GM12874 (cell line): Measurements from ENCODE around the gene NAPG.

Experiments used
- TF ChIP-seq, protein P1 (sequence below): IDR thresholded peaks from 2 replicates; pipeline ENCODE4 v1.5.1; 2011; ENCODE audit warnings: low read depth, mild to moderate bottlenecking, control low read depth, low read length, moderate library complexity; ENCODE audit not compliant: insufficient read depth

Gene NAPG

DNA sequence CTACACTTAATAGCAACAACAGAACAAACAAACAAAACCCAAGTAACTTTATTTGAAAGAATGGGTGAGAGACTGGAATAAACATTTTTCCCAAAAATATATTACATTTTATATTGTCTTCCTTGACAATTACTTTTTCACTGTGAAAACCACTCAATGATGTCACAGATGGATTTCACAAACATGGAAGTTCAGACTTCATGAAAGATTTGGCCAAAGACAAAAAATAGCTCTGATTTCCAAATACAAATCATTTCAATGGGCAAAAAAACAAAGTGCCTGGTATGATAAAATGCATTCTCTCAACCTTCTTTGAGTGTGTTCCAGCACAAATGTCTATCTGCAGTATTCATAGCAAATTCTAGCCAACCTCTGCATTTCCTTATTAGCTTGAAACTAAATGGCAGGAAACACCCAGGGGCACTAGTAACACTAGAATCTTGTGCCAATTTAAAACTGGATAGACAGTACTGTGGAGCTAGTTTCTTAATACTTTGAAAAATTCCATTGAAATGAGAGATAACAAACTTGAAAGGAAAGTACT is 28.5 kb upstream of the NAPG start:
- TF ChIP-seq, protein P1, sequence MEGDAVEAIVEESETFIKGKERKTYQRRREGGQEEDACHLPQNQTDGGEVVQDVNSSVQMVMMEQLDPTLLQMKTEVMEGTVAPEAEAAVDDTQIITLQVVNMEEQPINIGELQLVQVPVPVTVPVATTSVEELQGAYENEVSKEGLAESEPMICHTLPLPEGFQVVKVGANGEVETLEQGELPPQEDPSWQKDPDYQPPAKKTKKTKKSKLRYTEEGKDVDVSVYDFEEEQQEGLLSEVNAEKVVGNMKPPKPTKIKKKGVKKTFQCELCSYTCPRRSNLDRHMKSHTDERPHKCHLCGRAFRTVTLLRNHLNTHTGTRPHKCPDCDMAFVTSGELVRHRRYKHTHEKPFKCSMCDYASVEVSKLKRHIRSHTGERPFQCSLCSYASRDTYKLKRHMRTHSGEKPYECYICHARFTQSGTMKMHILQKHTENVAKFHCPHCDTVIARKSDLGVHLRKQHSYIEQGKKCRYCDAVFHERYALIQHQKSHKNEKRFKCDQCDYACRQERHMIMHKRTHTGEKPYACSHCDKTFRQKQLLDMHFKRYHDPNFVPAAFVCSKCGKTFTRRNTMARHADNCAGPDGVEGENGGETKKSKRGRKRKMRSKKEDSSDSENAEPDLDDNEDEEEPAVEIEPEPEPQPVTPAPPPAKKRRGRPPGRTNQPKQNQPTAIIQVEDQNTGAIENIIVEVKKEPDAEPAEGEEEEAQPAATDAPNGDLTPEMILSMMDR = no peak

DNA sequence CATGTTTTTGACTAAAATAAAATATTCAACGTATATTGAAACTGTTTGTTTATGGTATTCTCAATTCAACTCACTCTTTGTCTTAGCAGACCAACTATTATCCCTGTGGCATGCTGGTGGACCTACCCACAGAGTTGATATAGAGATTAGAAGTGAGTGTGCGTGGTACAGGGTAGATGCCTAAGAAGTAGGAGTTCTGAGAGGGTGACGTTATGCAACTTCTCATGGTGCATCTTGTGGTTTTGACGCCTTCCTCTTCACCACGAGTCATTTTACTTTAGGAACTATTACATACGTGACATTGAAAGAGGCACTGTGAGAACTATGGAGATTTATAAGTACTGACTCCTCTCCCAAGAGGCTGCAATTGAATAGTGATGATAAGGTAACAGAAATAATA is 26.6 kb upstream of the NAPG start:
- TF ChIP-seq, protein P1 = no peak

DNA sequence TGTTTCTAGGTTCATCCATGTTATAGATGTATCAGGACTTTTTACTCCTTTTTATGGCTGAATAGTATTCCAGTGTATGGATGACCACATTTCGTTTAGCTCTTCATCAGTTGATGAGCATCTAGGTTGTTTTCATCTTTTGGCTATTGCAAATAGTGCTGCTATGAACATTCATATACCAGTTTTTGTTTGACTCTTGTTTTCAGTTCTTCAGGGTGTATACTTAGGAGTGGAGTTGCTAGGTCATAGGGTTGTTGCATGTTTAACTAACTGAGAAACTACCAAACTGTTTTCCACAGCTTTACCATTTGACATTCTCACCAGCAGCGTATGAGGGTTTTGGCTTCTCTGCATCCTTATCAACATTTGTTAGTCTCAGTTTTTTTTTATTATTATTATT is 25.8 kb upstream of the NAPG start:
- TF ChIP-seq, protein P1 = no peak

GRCh38 chr18:10504723-10505122 is 21.1 kb upstream of the NAPG start:
- TF ChIP-seq, protein P1 = no peak

GRCh38 chr18:10508591-10508990 is 17.2 kb upstream of the NAPG start:
- TF ChIP-seq, protein P1 = no peak

DNA sequence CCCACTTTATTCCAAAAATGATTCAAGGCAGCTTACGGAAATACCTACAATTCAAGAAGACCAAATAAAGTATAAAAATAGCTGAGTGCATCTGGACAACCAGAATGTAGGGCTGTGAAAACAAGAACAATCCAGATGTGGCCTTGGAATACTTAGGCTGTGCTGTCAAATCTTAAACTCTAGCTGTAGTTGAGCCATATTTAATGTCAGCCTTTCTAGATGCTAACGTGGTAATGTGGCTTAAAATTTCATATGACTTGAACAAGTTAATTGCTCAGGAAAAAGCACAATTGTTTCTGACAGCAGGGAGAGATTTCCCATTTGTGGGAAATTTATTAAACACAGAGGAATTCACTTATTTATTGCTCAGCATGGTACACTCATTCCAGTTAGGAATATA is 14.6 kb upstream of the NAPG start:
- TF ChIP-seq, protein P1 = no peak

- TF ChIP-seq, protein P1 = no peak
Observed at GRCh38 chr18:10514082-10514481, 11.7 kb upstream of the NAPG start.

DNA sequence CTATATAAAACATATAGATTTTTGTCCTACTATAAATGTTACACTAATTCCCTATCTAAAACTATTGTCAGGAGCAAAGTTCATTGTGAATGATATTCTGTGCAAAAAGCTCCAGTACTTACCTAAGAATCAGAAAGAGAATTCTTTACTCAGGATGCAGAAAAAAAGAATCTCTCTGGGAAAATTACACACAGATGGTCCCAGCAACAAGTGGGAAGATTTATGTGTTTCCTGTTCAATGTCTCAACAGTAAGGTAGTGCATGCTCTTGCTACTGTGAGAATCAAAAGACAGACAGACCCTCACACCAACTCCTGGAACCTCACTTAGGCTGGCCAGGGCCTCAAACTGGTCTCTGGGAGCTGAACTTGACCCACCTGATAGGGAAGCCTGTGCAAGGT is 11.2 kb upstream of the NAPG start:
- TF ChIP-seq, protein P1 = no peak
